Superior temporal gyrus (tissue), 1 donor: ENCODE data around the gene KAT7.
"Not testable (repeated sequence)": the region's sequence is repeated elsewhere in the genome, so short reads cannot be mapped to it uniquely, and the experiment has no call there.

Source experiments
- DNase-seq: peaks from one replicate; pipeline ENCODE4 v3.0.0-alpha.2; 2016; ENCODE audit errors: extremely low spot score

KAT7 gene

DNA sequence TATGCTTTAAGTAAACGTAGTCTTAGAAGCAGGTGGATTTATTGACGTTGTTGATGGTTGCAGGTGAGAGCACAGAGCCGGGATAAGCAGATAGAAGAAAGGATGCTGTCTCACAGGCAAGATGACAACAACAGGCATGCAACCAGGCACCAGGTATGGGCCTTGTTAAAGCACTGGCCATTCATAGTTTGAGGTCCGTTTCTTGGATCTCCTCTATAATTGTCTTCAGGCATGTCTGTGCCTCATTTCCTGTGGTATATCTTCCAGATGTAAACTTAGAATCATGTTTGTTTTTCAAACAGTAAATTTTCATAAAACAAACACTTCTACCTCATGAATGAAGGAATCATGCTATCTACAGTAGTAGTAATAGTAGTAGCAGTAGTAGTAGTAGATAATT is 20.6 kb downstream of the KAT7 start:
- no peak for DNase-seq

DNA sequence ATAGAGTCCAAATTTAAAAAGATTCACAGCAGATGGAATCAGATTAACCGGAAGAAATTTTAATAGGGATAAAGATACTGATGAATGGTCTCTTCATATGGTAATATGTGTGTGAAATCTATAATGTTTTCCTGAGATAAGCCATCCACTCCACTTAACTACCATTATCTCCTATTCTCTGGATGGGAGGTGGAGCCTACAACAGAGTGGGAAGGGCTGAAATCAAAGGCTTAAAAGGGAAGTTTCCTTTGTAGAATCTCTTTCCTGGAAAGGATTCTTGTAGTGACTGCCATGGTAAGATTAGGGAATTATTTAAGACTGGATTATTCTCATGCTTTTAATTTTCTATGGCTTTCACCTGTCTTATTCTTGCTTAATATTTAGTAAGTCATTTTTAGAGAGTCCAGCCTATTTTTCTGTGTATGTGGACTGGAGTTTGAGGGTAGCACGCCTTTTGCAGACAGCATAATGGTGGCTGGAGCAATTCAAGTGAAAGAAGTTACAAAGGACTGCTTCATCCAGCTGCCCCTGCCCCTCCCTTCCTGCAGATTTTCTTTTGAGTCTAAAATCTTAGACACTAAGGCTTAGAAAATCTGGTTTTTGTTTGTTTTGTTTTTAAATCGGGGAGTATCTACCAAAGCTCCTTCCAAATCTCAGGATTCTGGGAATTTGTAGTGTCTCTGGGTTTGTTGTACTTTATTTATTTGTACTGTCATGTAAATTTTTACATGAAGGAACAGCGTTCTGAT is 26.5 kb downstream of the KAT7 start:
- peak; percentile 27 for DNase-seq

- DNase-seq, result peak; percentile 46
Observed at GRCh38 chr17:49815761-49816281, 27.3 kb downstream of the KAT7 start.

DNA sequence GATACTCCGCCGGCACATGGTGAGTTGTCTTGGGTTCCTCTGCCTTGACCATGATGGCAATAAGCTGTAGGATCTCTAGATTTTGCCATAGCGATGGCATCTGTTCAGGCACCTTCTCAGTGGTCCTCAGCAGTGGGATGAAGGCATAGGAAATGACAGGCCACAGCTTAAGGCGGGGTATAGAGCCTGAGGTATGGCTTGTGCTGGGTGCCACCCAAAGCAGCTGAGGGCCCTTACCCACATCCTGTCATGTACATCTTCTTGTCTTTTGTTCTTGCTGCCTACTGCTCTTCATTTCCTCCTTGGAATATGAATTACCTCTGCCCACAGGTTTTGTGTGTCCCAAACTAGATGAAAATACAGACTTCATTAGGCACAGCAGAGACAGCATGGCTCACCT is 29.5 kb downstream of the KAT7 start:
- no peak for DNase-seq

- DNase-seq, result no peak
Observed at GRCh38 chr17:49819138-49819537, 30.7 kb downstream of the KAT7 start.

- no peak for DNase-seq
Observed at GRCh38 chr17:49819651-49820050, 31.2 kb downstream of the KAT7 start.

GRCh38 chr17:49820773-49821172 is 32.3 kb downstream of the KAT7 start:
- DNase-seq, result no peak

DNA sequence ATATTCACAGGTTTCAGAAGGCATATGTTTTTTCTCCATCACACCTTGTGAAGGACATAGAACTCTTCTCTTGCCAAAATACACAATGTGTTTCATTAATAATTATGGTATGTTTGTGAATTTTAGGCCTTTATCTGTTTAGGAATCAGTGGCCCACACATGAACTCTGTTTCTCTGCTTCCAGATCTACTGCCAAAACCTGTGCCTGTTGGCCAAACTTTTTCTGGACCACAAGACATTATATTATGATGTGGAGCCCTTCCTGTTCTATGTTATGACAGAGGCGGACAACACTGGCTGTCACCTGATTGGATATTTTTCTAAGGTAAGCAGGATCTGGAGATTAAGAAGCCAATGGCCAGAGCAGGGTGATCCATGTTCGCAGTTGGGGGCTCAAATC is 33.0 kb downstream of the KAT7 start:
- no peak for DNase-seq

DNA sequence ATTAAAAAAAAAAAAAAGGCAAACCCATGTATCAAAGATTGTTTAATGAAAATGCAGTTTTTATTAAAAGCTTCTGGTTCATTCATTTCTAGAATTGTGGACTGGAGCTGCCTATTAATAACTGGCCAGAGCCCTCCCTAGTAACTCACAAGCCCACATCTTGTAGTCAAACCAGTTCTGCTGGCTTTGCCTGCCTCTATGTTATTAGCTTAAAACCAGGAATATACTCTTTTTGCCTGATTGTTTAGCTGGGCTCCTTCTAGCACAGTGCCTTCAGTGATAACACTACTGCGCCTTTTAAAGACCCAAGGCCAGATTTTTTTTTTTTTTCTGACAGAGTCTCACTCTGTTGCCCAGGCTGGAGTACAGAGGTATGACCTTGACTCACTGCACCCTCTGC is 33.4 kb downstream of the KAT7 start:
- no peak for DNase-seq

DNA sequence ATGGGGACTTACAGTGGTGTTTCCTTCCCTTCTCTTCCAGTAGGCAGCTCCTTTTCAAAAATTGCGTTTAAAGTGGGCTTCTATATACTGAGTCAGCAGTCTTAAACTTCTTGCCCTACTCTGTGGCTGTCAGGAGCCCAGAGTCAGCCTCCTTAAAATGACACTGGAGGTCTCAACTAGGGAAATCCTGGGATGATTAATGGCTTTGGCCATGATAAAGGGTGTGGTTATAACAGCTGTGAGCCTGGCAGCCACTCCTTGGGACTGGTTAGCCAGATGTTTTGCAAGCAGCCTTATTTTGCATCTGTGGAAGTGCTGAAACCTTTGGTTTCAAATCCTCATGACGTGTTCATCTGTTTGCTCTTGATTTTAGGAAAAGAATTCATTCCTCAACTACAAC is 34.3 kb downstream of the KAT7 start:
- DNase-seq, result no peak

DNA sequence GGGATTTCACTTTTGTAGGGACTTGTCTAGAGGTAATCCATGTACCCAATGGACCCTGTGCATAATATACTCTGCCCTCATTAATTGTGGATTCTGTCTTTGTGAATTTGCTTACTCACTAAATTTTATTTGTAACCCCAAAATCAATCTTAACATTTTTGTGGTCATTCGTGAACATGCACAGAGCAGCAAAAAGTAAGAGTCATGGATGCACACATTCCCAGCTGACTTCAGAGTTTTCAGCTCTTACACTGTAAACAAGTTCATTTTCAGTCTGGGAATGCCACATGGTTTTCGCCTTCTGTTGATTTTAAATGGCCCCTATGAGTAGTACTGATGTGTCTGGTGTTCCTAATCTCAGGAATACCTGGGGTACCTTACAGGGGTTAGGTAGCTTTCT is 35.1 kb downstream of the KAT7 start:
- DNase-seq, result no peak

GRCh38 chr17:49825645-49826044 is 37.2 kb downstream of the KAT7 start:
- no peak for DNase-seq

- DNase-seq, result not testable (repeated sequence)
Observed at GRCh38 chr17:49828325-49828724, 39.8 kb downstream of the KAT7 start.

DNA sequence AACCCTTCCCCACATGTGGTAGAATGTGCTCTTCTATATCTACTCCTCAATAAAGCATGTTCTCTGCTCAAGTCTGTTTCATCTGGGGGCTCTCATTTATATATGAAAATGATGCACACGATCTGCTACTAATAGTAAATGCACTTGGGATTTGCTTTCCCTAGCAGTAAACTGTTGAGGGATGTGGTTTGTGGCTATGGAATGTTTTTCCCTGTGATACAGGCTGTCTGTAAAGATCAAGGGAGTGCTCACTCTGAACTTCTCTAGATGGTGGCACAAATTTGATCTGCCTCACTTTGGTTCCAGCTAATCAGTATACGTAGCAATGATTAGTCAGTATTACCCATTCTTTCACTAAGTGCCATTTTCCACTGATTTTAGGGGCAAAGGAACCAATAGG is 40.5 kb downstream of the KAT7 start:
- no peak for DNase-seq

DNA sequence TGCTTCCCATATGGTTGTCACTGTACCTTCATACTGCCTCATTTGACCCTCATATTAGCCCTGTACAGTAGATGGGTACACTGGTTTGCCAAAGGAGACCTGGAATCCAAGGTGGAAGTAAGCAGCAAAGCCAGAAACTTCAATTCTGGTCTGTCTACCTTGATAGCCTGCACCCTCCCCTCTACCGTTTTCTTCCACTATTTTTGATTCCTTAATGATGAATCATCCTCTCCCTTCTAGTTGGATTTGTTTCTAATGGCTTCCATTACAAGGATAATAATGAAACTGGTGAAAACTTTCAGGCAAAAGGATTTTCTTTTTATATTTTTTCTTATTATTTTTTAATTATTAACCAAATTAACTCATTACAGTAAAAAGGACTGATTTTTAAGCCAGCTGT is 42.1 kb downstream of the KAT7 start:
- DNase-seq, result no peak

DNA sequence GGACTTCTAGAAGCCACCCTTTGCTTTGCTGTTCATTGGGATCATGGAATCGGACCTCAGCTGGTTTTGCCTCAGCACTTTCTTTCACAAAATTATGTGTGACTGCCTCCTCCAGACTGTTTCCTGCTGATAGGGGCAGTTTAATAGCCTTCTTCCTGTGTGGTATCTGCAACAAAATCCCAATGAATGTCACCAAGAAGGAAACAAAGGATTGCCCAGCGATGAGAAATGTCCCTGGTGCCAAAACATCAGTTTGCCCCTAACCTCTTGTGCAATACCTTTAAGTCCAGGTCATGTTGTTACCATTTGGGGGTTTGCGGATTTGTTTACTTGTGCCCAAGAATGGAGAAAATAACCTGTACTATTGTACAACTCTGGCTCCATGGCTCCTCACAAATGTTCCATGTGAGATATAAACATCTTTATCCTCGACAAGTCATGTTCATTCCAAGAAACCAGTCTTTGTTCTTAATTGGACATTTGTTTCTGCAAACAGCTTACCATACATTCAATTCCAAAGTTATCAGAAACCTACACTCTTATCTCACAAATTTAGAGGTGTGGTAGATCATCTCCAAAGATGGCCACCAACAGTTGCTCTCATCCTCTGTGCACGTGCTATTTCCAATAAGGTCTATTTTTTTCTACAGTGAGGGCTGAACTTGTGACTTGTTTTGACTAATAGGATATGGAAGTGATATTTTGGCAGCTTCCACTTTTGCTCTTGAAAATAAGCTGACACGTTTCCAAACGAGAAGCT is 44.5 kb downstream of the KAT7 start:
- no peak for DNase-seq

- no peak for DNase-seq
Observed at GRCh38 chr17:49834118-49834743, 45.8 kb downstream of the KAT7 start.

- no peak for DNase-seq
Observed at GRCh38 chr17:49835472-49835871, 47.0 kb downstream of the KAT7 start.

DNA sequence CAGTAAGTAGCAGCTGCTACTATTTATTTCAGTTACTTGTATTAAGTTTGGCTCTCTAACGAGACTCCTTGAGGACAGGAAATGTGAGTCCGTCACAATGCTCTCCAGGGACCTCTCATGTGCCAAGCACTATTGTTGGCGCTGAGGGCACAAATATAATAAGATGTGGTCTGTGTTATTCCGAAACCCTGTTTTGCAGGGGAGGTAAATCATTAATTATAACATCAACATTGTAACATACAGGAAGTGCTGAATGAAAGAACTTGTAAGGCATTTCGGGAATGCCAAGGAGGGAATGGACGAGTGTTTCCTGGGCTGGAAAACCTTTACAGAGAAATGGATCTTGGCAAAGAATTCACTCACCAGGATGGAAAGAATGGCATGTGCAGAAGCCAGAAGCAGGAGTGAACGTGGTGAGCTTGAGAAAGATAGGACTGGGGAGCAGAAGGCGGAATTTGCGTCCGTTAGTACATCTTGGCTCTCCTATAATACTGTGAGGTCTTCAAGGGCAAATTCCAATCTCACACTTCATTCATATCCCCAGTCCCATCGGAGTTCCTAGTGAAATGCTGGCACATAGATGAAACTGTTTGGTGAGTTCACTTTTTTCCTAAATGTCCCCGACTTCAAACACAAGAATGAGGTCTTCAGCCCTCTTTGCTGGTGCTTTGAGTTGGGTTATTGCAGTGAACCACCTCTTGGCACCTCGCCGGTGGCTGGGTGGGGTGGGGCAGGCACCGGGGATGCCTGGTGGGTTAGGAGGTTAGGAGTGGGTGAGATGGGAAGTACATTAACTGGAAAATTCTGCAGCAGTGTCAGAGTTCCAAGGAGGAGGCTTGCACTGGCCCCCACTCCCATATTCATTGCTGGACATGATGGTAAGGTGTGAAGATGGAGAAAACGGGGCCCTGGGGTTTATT is 47.9 kb downstream of the KAT7 start:
- no peak for DNase-seq

DNA sequence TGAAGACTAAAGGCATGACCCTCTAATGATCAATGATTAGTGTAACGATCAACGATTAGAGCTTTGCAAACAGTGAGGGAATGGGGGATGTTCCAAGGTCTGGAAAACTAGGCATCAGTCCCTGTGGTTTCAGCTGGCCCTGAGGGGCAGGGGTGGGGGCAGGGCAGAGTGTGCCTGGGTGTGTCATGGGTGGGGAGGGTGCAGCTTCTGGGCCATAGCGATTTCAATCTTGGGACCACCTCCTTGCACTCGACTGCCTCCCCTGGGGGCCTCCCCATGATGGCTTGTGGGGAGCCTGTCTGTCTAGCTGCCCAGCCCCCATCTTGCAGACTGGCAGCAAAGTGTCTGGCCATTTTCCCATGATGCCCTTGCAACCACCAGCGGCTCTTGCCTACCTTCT is 51.0 kb downstream of the KAT7 start:
- no peak for DNase-seq

- no peak for DNase-seq
Observed at GRCh38 chr17:49841548-49841947, 53.1 kb downstream of the KAT7 start.

DNA sequence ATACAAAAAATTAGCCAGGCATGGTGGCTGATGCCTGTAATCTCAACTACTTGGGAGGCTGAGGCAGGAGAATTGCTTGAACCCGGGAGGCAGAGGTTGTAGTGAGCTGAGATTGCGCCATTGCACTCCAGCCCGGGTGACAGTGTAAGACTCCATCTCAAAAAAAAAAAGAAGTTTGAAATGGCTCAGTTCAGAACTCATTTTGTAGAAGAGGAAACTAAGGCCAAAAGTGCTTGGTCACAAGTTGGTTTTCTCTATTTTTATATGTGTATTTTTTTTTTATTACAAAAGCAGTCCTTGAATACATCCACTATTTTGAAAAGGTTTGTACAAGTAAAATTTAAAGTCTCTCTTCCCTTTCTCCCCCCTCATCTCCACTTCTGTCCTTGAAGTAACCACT is 53.9 kb downstream of the KAT7 start:
- DNase-seq, result no peak
